ENCODE data around the gene NQO2. TPM values are rescaled to one million over a fixed set of nuclear protein-coding genes. Genes with fewer than 3 reads are reported as not detected.

The NQO2 gene
- total RNA-seq, 1 experiment from 2014 or later = 105 TPM

DNA sequence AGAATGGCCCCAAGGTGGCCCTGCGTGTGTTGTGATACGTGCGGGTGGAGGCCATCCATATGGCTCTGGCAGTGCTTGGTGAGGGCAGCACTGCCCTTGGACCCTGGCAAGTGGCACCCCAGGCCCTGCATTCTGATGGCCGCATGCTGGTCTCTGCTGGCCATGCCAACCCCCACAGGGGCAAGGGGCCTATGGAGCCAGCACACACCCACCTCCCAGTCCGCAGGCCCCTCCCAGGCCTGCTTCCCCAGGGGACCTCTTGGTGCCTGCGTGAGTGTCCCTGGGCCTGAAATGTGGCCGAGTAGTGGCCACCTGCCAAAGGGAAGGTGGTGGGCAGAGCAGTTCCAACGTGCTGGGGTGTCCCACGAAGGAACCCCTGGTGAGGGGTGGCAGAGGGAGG is 17.6 kb downstream of the NQO2 start:
- Histone ChIP-seq H3K27me3 (ENCODE audit: insufficient read depth, low read length) (no peaks in the 10 kb centered on the region), H3K4ac (ENCODE audit: low read depth, low read length) (no peak overlapping the region), H3K9ac (ENCODE audit: extremely low read depth, insufficient read length, low read length) (no peak overlapping the region), H2BK5ac (ENCODE audit: insufficient read length, low read length) (no peak overlapping the region), H3K9me3 (ENCODE audit: control insufficient read depth, low read depth, low read length) (peaks cover 4% of the 10 kb centered on the region), H3K23ac (ENCODE audit: insufficient read length, low read depth, low read length) (no peak overlapping the region), H4K5ac (ENCODE audit: insufficient read length, low read depth, low read length) (no peak overlapping the region), H2BK20ac (ENCODE audit: low read depth, low read length, poor library complexity, severe bottlenecking) (no peak overlapping the region), H2AFZ (ENCODE audit: low read length) (no peak overlapping the region), H2BK15ac (ENCODE audit: low read depth, low read length) (no peak overlapping the region), H4K20me1 (ENCODE audit: control insufficient read depth, insufficient read depth, insufficient read length) (no peaks in the 10 kb centered on the region), H4K91ac (ENCODE audit: insufficient read length, low read depth, low read length) (no peak overlapping the region), H3K79me1 (ENCODE audit: insufficient read depth, low read depth, low read length, poor library complexity, severe bottlenecking) (no peaks in the 10 kb centered on the region), H3K79me2 (ENCODE audit: insufficient read depth, low read length) (no peaks in the 10 kb centered on the region), H3K23me2 (ENCODE audit: insufficient read length, low read depth, low read length, poor library complexity, severe bottlenecking) (no peaks in the 10 kb centered on the region), H3K18ac (ENCODE audit: insufficient read length, low read depth, low read length) (no peak overlapping the region), H2AK5ac (ENCODE audit: insufficient read length, low read length) (no peak overlapping the region), H3K56ac (ENCODE audit: insufficient read length, low read depth, low read length) (no peak overlapping the region), H3K27ac (ENCODE audit: insufficient read length, low read depth, low read length) (no peak overlapping the region), H3K4me2 (ENCODE audit: insufficient read depth, insufficient read length, low read length) (no peak overlapping the region), H2BK120ac (ENCODE audit: low read depth, low read length, poor library complexity, severe bottlenecking) (no peak overlapping the region), H4K8ac (replicated peaks; ENCODE audit: insufficient read length, low read depth, low read length) (no peak overlapping the region), H3K14ac (ENCODE audit: insufficient read depth, low read length) (no peak overlapping the region), H3K4me1 (ENCODE audit: insufficient read depth, low read length) (no peaks in the 10 kb centered on the region), H2BK12ac (ENCODE audit: insufficient read length, low read depth, low read length) (no peak overlapping the region), H3T11ph (ENCODE audit: low read length) (no peak overlapping the region)
- WGBS (ENCODE audit: extremely low coverage, insufficient read length, low lambda C conversion rate) = no CpG with 5 or more reads among the region's 9 CpGs
- TF ChIP-seq, protein P1, sequence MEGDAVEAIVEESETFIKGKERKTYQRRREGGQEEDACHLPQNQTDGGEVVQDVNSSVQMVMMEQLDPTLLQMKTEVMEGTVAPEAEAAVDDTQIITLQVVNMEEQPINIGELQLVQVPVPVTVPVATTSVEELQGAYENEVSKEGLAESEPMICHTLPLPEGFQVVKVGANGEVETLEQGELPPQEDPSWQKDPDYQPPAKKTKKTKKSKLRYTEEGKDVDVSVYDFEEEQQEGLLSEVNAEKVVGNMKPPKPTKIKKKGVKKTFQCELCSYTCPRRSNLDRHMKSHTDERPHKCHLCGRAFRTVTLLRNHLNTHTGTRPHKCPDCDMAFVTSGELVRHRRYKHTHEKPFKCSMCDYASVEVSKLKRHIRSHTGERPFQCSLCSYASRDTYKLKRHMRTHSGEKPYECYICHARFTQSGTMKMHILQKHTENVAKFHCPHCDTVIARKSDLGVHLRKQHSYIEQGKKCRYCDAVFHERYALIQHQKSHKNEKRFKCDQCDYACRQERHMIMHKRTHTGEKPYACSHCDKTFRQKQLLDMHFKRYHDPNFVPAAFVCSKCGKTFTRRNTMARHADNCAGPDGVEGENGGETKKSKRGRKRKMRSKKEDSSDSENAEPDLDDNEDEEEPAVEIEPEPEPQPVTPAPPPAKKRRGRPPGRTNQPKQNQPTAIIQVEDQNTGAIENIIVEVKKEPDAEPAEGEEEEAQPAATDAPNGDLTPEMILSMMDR (conservative IDR thresholded peaks at IDR 0.05) = no peak
- no peak overlapping the region for H3K27ac Mint-ChIP-seq
- H3K4me3 Mint-ChIP-seq = peak overlapping the region in 1 of 2 experiments; percentile 9; a peak in 1 of 5 replicates
- no peaks in the 10 kb centered on the region for H3K27me3 Mint-ChIP-seq (ENCODE audit: low read depth)
- no peak for DNase-seq
- H3K36me3 Mint-ChIP-seq (ENCODE audit: insufficient read depth in 1 of 3, low read depth in 3 of 3) = peaks cover 58 to 89% (median 73%) of the 10 kb centered on the region in 3 experiments
- peaks cover 3 to 5% of the 10 kb centered on the region in 2 experiments; a peak in 1 of 4 replicates for H3K4me1 Mint-ChIP-seq
- H3K9me3 Mint-ChIP-seq = peaks cover 6 to 9% of the 10 kb centered on the region in 2 experiments

Measured in H9 (cell line).